8988T (cell line): ENCODE data around the gene BACE2.
"Not testable (repeated sequence)": the region's sequence is repeated elsewhere in the genome, so short reads cannot be mapped to it uniquely, and the experiment has no call there.

Experiments used
- DNase-seq: peaks from one replicate; pipeline ENCODE4 v3.0.0; 2011

Gene BACE2

DNA sequence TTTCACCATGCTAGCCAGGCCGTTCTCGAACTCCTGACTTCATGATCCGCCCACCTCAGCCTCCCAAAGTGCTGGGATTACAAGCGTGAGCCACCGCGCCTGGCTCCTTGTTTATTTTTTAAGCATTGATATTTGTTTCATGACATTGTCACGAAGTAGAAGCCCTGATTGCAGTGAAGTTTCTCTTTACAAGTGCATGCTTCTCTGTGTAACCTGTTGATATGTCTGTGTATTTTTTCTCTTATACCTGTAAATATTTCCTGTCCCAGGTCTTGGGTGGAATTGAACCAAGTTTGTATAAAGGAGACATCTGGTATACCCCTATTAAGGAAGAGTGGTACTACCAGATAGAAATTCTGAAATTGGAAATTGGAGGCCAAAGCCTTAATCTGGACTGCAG, 75.1 kb downstream of the BACE2 start:
- no peak for DNase-seq

DNA sequence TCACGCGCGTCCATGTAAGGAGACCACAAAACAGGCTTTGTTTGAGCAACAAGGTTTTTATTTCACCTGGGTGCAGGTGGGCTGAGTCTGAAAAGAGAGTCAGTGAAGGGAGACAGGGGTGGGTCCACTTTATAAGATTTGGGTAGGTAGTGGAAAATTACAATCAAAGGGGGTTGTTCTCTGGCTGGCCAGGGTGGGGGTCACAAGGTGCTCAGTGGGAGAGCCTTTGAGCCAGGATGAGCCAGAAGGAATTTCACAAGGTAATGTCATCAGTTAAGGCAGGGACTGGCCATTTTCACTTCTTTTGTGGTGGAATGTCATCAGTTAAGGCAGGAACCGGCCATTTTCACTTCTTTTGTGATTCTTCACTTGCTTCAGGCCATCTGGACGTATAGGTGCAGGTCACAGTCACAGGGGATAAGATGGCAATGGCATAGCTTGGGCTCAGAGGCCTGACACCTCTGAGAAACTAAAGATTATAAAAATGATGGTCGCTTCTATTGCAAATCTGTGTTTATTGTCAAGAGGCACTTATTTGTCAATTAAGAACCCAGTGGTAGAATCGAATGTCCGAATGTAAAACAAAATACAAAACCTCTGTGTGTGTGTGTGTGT, 76.4 kb downstream of the BACE2 start:
- DNase-seq: not testable (repeated sequence)

- no peak for DNase-seq
Observed at GRCh38 chr21:41245509-41246135, 77.7 kb downstream of the BACE2 start.

GRCh38 chr21:41246808-41247207, 78.8 kb downstream of the BACE2 start:
- DNase-seq: no peak

DNA sequence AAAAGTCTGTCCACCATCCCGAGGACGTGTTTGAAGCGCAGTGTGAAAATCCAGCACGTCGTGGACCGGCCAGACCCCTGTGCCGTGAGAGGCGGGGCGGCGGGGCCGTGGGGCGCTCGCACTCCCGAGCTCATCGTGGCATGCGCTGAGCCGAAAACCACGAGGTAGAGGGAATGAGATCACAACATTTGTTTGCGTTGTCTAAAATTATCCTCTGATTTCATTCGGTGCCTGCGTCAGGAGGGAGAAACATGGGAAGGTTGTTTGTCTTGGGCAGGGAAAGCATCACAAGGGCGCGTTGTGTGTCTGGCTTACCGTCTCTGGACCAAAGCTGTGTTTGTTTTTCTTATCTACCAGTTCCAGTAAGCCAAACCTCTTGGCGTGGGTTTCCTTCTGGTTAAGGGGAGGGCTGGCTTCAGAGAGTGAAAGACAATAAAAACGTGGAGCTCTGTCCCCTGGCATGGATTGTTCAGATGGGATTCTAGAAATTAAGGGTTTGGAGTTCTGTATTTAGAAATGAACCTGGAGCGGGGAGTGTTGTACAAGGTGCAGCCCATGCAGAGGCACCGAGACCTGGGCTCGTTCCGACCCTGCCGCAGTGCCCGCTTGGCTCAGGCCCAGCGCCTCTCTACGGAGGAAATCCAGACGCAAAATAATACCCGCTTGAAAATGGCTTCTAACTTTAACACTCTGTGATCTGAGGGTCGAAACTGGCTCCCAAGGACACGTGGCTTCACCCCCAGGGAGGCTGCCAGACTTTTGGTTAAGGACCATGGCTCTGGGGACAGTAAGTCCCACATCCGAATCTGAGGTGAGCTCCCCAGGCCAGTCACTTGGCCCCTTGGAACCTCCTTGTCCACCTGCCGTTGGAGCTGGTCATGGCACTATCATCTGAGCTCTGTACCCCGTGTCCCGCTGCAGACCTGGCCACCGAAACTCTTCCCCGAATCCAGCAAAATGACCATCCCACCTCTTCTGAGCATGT, 79.9 kb downstream of the BACE2 start:
- no peak for DNase-seq

DNA sequence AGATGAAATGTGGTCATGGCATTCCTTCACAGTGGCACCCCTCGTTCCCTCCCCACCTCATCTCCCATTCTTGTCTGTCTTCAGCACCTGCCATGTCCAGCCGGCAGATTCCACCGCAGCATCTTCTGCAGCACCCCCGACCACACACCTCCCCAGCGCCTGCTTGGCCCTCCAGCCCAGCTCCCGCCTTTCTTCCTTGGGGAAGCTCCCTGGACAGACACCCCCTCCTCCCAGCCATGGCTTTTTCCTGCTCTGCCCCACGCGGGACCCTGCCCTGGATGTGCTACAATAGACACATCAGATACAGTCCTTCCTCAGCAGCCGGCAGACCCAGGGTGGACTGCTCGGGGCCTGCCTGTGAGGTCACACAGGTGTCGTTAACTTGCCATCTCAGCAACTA, 81.5 kb downstream of the BACE2 start:
- DNase-seq: no peak

DNA sequence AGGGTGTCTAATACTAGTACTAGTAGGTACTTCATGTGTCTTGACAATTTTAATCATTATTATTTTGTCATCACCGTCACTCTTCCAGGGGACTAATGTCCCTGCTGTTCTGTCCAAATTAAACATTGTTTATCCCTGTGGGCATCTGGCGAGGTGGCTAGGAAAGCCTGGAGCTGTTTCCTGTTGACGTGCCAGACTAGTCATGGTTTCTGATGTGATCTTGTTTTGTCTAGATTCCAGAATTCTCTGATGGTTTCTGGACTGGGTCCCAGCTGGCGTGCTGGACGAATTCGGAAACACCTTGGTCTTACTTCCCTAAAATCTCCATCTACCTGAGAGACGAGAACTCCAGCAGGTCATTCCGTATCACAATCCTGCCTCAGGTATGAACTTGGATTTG, 82.6 kb downstream of the BACE2 start:
- DNase-seq: no peak

GRCh38 chr21:41251961-41252642, 84.1 kb downstream of the BACE2 start:
- DNase-seq: no peak

DNA sequence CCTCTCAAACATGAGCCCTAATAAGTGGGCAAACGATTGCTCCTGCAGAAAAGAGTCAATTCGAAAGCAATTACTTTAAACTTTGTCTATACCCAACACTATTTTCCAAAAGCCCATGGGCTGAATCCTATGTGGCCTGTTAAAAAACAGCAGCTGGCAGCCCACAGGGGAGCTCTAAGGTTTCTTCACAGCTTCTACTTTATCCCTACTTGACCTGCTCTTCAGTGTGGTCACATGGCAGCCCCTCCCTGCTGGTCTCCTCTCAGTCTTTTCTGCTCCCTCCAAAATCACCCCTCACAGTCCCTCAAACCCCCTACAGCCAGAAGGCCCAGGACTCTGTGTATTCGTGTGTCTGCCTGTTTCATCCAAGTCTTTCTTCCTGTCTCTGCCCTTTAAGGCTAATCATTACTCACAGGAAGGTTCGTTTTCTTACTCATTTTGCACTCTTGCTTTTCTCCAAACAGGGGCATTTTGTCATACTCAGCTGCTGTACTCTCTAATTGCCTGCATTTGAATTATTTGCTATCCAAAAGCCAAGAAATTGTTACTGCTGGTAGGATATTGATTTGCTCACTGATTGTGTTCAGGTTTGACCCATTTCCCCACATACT, 86.2 kb downstream of the BACE2 start:
- no peak for DNase-seq

DNA sequence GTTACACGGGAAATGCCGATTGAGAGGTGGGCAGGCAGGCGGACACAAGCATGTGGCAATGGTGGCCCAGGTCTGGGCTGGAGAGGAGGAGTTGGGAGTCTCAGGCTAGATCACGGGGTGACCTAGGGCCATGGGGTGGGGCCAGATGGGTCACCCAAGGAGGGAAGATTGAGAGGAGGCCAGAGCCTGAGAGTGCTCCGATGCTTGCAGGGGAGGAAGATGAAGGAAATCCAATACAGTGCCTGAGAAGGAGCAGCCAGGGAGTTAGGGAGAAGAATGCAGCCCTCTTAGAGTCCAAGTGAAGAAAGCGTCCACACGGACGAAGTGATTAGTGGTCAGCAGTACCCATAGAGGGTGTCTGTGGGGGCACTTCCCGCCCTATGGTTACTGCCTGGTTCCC, 87.2 kb downstream of the BACE2 start:
- no peak for DNase-seq

- DNase-seq: not testable (repeated sequence)
Observed at GRCh38 chr21:41256231-41256630, 88.3 kb downstream of the BACE2 start.

GRCh38 chr21:41256771-41257702, 89.1 kb downstream of the BACE2 start:
- DNase-seq: no peak

DNA sequence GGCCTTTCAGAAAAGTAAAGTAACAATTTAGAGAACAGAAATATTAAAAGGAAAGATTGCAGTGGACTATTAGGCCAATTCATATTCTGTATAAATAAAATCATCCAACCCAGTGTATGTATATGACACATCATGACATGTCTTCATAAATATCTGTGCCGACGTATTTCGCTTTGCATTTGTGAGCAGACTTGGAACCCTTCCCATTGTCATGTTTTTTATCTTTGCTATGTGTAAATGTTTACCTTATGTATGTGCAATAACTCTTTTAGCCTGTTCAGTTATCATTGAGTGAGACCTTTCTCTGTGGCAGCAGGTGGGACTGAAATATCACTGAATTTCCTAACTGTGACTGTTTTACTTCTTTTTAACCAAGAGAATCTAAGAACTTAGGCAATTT, 90.7 kb downstream of the BACE2 start:
- no peak for DNase-seq

DNA sequence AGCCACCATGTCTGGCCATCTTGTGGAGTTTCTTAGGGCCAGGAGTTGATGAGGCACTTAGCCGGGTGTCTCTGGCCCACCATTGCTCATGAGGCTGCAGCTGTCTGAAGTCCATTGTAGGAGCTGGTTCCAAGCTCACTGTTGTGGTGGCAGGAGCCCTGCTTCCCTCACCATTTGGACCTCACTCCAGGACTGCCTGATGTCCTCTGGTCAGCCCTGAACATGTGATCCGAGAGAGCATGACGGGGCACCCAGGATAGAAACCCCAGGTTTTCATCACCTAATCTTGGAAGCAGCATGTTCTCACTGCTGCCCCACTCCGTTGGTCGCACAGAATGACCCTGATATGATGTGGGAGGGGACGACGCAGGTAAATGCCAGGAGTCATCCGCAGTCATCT, 92.5 kb downstream of the BACE2 start:
- no peak for DNase-seq

DNA sequence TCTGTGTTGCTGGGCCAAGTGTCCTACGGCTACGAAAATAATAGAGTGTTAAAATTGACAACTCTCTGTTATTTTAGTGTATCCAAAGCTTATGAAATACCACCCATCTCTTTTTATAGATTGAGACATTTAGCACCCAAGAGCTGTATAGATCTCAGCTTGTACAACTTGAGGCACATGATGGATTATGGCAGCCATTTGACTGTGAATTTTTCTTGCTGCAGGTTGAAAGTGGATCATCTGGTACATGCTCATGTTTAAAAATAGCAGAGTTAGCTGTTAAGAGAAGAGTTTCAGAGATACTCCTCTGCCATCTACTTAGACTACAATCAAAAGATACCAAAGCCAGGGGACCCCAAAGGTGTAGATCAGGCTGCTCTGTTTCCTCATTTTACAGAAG, 99.4 kb downstream of the BACE2 start:
- no peak for DNase-seq

GRCh38 chr21:41269535-41269934, 101.6 kb downstream of the BACE2 start:
- no peak for DNase-seq

GRCh38 chr21:41277196-41277595, 109.2 kb downstream of the BACE2 start:
- no peak for DNase-seq

GRCh38 chr21:41277846-41278245, 109.9 kb downstream of the BACE2 start:
- no peak for DNase-seq

- no peak for DNase-seq
Observed at GRCh38 chr21:41280115-41280919, 112.4 kb downstream of the BACE2 start.

DNA sequence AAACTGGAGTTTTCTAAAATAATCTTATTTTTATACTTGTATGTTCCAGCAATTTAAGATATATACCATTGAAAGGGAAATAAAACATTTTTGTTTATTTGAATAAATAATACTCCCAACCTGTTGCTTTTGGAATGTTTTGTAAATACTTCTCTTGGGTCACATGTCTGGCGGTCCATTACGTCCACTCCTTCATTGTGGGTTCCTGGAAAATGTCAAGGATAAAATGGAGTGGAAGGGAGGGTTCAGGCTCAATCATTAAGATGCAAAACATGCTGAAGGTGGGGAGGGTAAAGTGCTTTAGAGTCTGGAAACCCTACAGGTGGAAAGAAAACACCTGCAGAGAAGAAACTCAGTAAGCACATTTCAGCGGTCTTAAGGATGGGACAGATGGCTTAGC, 114.5 kb downstream of the BACE2 start:
- DNase-seq: no peak
